Prostate gland (tissue), 2 donors: ENCODE measurements around the gene TPRA1.

Experiments
- POLR2A ChIP-seq: fragments of 450-650 bp; IDR thresholded peaks from one replicate; pipeline ENCODE4 v1.6.1; 2016; ENCODE audit warnings: antibody characterized with exemption, mild to moderate bottlenecking
- POLR2AphosphoS5 ChIP-seq: sonication (generic); formaldehyde crosslinking; IDR thresholded peaks from one replicate; pipeline ENCODE4 v1.6.1; 2017; ENCODE audit warnings: antibody characterized with exemption
- TF ChIP-seq, protein P1 (sequence below), 4 experiments: fragments of 200-600 bp in 2 of 4; fragments of 450-650 bp in 2 of 4; sonication (generic) in 2 of 4; IDR thresholded peaks; 1 replicate in 3 of 4; 2 replicates in 1 of 4; pipeline ENCODE4 v1.5.1; 2016 to 2019; ENCODE audit warnings: antibody characterized with exemption in 4 of 4, mild to moderate bottlenecking in 2 of 4, moderate library complexity in 2 of 4

DNA sequence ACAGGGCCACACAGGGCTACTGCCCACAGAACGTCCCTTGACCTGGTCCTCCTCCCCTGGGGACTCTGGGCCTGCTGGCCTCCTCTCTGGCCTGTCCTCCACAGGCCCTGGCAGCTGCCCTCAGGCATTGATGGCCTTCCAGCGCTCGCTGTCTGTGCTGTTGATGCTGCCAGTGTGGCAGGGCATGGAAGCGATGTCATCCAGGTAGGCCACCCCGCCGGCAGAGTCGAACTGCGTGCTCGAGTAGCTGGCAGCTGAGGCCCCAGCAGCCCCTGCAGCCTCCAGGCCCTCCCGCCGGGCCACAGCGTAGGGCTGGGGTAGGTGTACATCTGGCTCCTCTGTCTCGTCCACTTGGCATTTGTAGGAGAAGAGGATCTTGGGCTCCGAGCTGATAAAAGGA is 17.1 kb downstream of the TPRA1 start:
- no peak for TF ChIP-seq POLR2A
- TF ChIP-seq, protein P1, sequence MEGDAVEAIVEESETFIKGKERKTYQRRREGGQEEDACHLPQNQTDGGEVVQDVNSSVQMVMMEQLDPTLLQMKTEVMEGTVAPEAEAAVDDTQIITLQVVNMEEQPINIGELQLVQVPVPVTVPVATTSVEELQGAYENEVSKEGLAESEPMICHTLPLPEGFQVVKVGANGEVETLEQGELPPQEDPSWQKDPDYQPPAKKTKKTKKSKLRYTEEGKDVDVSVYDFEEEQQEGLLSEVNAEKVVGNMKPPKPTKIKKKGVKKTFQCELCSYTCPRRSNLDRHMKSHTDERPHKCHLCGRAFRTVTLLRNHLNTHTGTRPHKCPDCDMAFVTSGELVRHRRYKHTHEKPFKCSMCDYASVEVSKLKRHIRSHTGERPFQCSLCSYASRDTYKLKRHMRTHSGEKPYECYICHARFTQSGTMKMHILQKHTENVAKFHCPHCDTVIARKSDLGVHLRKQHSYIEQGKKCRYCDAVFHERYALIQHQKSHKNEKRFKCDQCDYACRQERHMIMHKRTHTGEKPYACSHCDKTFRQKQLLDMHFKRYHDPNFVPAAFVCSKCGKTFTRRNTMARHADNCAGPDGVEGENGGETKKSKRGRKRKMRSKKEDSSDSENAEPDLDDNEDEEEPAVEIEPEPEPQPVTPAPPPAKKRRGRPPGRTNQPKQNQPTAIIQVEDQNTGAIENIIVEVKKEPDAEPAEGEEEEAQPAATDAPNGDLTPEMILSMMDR (IDR thresholded peaks at IDR 0.05) = no peak
- no peak for TF ChIP-seq POLR2AphosphoS5
